GM21717 (cell line): ENCODE results near the gene NOP10.
"Not testable (repeated sequence)": the region's sequence is repeated elsewhere in the genome, so short reads cannot be mapped to it uniquely, and the experiment has no call there.

Source experiments
- ATAC-seq: cut with Tn5 transposase; IDR thresholded peaks from one replicate; pipeline ENCODE4 v1.9.1; 2021; ENCODE audit warnings: mild to moderate bottlenecking, moderate library complexity; ENCODE audit not compliant: unreplicated experiment

NOP10 gene

GRCh38 chr15:34342737-34343575 lies at the start of gene NOP10, which contains the start of gene NUTM1:
Gene NOP10, minus strand, starts transcription at chr15:34343136. Its CDS starts 63 bp downstream, at chr15:34343073.
Gene NUTM1, plus strand, starts transcription at chr15:34343315. Its CDS starts 382 bp downstream, at chr15:34343697.
- ATAC-seq: peak; percentile 82

GRCh38 chr15:34389594-34390086 lies 46.7 kb upstream of the NOP10 start:
- ATAC-seq: not testable (repeated sequence)

- ATAC-seq: not testable (repeated sequence)
Measured at GRCh38 chr15:34381829-34382521, 39.0 kb upstream of the NOP10 start.

- ATAC-seq: not testable (repeated sequence)
Measured at GRCh38 chr15:34380491-34380890, 37.6 kb upstream of the NOP10 start.

GRCh38 chr15:34376856-34377255 lies 33.9 kb upstream of the NOP10 start:
- no peak for ATAC-seq

GRCh38 chr15:34375541-34375940 lies 32.6 kb upstream of the NOP10 start:
- not testable (repeated sequence) for ATAC-seq

- no peak for ATAC-seq
Measured at GRCh38 chr15:34374816-34375215, 31.9 kb upstream of the NOP10 start.

GRCh38 chr15:34373951-34374350 lies 31.0 kb upstream of the NOP10 start:
- no peak for ATAC-seq

- ATAC-seq: no peak
Measured at GRCh38 chr15:34370643-34371042, 27.7 kb upstream of the NOP10 start.

GRCh38 chr15:34370129-34370528 lies 27.2 kb upstream of the NOP10 start:
- ATAC-seq: no peak

GRCh38 chr15:34367101-34368081 lies 24.5 kb upstream of the NOP10 start, which contains the start of gene LPCAT4:
Gene LPCAT4, minus strand, starts transcription at chr15:34367196. Its CDS starts 96 bp downstream, at chr15:34367100.
- ATAC-seq: peak; percentile 69

- peak; percentile 20 for ATAC-seq
Measured at GRCh38 chr15:34366271-34367065, 23.5 kb upstream of the NOP10 start.

GRCh38 chr15:34365836-34366235 lies 22.9 kb upstream of the NOP10 start:
- no peak for ATAC-seq

GRCh38 chr15:34365091-34365825 lies 22.3 kb upstream of the NOP10 start:
- no peak for ATAC-seq

GRCh38 chr15:34364041-34364440 lies 21.1 kb upstream of the NOP10 start:
- ATAC-seq: no peak

GRCh38 chr15:34362047-34362773 lies 19.3 kb upstream of the NOP10 start:
- ATAC-seq: no peak

GRCh38 chr15:34361278-34361677 lies 18.3 kb upstream of the NOP10 start:
- no peak for ATAC-seq

GRCh38 chr15:34360298-34360697 lies 17.4 kb upstream of the NOP10 start:
- no peak for ATAC-seq
